ENCODE data around the gene ZFTA.

DNA sequence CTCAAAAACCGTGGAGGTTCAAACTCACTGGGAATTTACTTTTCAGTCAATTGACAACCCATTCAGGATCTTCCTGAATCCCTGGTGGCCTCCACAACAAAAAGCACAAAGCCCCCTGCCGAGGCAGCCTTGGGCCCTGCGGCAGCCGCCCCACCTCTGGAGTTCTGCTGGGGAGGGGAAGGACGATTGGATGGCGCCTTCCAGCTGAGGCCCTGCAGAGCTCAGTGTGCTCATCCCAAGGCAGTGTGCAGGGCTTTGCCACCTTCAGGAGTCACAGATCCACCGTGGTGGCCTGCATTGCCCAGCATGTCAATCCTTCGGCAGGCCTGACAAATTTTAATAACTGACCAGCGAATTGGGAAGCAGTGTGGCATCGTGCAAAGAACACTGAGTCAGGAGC lies 7.4 kb downstream of the ZFTA start:
- no peak for TF ChIP-seq POLR2A (IDR thresholded peaks at IDR 0.05)
- TF ChIP-seq, protein P1, sequence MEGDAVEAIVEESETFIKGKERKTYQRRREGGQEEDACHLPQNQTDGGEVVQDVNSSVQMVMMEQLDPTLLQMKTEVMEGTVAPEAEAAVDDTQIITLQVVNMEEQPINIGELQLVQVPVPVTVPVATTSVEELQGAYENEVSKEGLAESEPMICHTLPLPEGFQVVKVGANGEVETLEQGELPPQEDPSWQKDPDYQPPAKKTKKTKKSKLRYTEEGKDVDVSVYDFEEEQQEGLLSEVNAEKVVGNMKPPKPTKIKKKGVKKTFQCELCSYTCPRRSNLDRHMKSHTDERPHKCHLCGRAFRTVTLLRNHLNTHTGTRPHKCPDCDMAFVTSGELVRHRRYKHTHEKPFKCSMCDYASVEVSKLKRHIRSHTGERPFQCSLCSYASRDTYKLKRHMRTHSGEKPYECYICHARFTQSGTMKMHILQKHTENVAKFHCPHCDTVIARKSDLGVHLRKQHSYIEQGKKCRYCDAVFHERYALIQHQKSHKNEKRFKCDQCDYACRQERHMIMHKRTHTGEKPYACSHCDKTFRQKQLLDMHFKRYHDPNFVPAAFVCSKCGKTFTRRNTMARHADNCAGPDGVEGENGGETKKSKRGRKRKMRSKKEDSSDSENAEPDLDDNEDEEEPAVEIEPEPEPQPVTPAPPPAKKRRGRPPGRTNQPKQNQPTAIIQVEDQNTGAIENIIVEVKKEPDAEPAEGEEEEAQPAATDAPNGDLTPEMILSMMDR (IDR thresholded peaks at IDR 0.05): no peak

Measured in Peyer's patch (tissue), 4 donors.